K562 (cell line): Measurements from ENCODE around the gene VASH1. TPM values are rescaled to one million over a fixed set of nuclear protein-coding genes. Genes with fewer than 3 reads are reported as not detected.

Source experiments
- ATAC-seq: fragments of 200-7000 bp; cut with Tn5 transposase; 3 replicates; pipeline ENCODE4 v1.9.1; 2020; ENCODE audit warnings: moderate library complexity
- BruUV-seq: library from RNA; stranded (reverse); fragments of 400-500 nt; replicated peaks from 2 replicates; lab custom pipeline; 2021; lab: Mats Ljungman, UMichigan
- CTCF ChIA-PET: fragments of 300-600 bp; formaldehyde crosslinking; extraction: SDS; loops from one replicate; lab custom pipeline; 2021; ENCODE audit warnings: low intra/inter-chr PET ratio; lab: Yijun Ruan, JAX
- POLR2A ChIA-PET: fragments of 300-600, 350-650 bp; sonication (Branson Sonifier 250); formaldehyde crosslinking; extraction: SDS; loops from one replicate; lab custom pipeline; 2021; ENCODE audit warnings: antibody characterized with exemption, inconsistent platforms; lab: Yijun Ruan, JAX
- DNase-seq, 4 experiments: peaks; one replicate each; pipeline versions ENCODE4 v3.0.0 to v3.0.0-alpha.2; 2011 to 2018; ENCODE audit warnings: low spot score in 3 of 4, mixed read lengths in 3 of 4; ENCODE audit errors: extremely low read depth in 1 of 4
- FAIRE-seq: peaks from 2 replicates; lab custom pipeline; 2011; peaks lifted over from hg19 to GRCh38; lab: Jason Lieb, UNC
- H2AFZ ChIP-seq: 2 replicates; pipeline ENCODE4 v1.6.0; 2011; ENCODE audit warnings: low read depth, low read length, control low read depth, inconsistent platforms
- H3K27ac ChIP-seq: fragments of 200-600 bp; 3 replicates; pipeline ENCODE4 v1.8.0; 2011; ENCODE audit warnings: low read depth, mild to moderate bottlenecking, control low read depth, inconsistent platforms, low read length, moderate library complexity, mixed read lengths; ENCODE audit errors: extremely low read depth
- H3K27me3 ChIP-seq, 2 experiments: fragments of 300-600 bp in 1 of 2; 2 replicates in 1 of 2; 3 replicates in 1 of 2; pipeline versions ENCODE4 v1.6.0 to v1.8.0; 2011; ENCODE audit warnings: inconsistent platforms in 2 of 2, low read length in 2 of 2, mild to moderate bottlenecking in 1 of 2, mixed read lengths in 1 of 2, moderate library complexity in 1 of 2; ENCODE audit not compliant: control insufficient read depth in 2 of 2, insufficient read depth in 2 of 2
- H3K36me3 ChIP-seq: fragments of 300-600 bp; 3 replicates; pipeline ENCODE4 v1.8.0; 2011; ENCODE audit warnings: mild to moderate bottlenecking, low read length, inconsistent platforms; ENCODE audit not compliant: control insufficient read depth, insufficient read depth
- H3K4me1 ChIP-seq, 2 experiments: fragments of 200-600 bp in 1 of 2; replicated peaks in 1 of 2; 2 replicates in 1 of 2; 3 replicates in 1 of 2; pipeline versions ENCODE4 v1.5.1 to v1.8.0; 2011; ENCODE audit warnings: inconsistent platforms in 2 of 2, low read length in 2 of 2, mild to moderate bottlenecking in 1 of 2, mixed read lengths in 1 of 2, moderate library complexity in 1 of 2; ENCODE audit not compliant: control insufficient read depth in 2 of 2, insufficient read depth in 2 of 2
- H3K4me2 ChIP-seq: 2 replicates; pipeline ENCODE4 v1.6.1; 2011; ENCODE audit warnings: low read length, control low read depth, inconsistent platforms, mixed read lengths; ENCODE audit not compliant: insufficient read depth
- H3K4me3 ChIP-seq: fragments of 200-600 bp; sonication (generic), shearing (Covaris generic); 2 replicates; pipeline ENCODE4 v1.5.1; 2016; ENCODE audit warnings: control low read depth, inconsistent platforms
- H3K79me2 ChIP-seq: fragments of 200-600 bp; 3 replicates; pipeline ENCODE4 v1.8.0; 2011; ENCODE audit warnings: low read length, inconsistent platforms; ENCODE audit not compliant: control insufficient read depth, insufficient read depth
- H3K9ac ChIP-seq, 2 experiments: 2 replicates each; pipeline versions ENCODE4 v1.6.0 to v1.6.1; 2011; ENCODE audit warnings: low read depth in 2 of 2, low read length in 2 of 2, control low read depth in 1 of 2, inconsistent platforms in 1 of 2, mild to moderate bottlenecking in 1 of 2, mixed read lengths in 1 of 2; ENCODE audit not compliant: insufficient read depth in 1 of 2
- H3K9me1 ChIP-seq: one replicate; pipeline ENCODE4 v1.6.0; 2011; ENCODE audit warnings: inconsistent platforms, mild to moderate bottlenecking, low read length, moderate library complexity; ENCODE audit not compliant: control insufficient read depth, insufficient read depth
- H3K9me3 ChIP-seq: replicated peaks from 2 replicates; pipeline ENCODE4 v1.5.1; 2011; ENCODE audit warnings: low read depth, low read length, inconsistent platforms; ENCODE audit not compliant: control insufficient read depth, insufficient read depth
- H4K20me1 ChIP-seq: replicated peaks from 2 replicates; pipeline ENCODE4 v1.6.1; 2011; ENCODE audit warnings: low read length, inconsistent platforms, mixed read lengths; ENCODE audit not compliant: control insufficient read depth, insufficient read depth
- MED1 ChIP-seq: sonication (generic); formaldehyde crosslinking; IDR thresholded peaks from 2 replicates; pipeline ENCODE4 v1.8.1; 2023; ENCODE audit warnings: missing genetic modification reagents, borderline replicate concordance
- NBN ChIP-seq: fragments of 450-650 bp; IDR thresholded peaks from 2 replicates; pipeline ENCODE4 v1.6.1; 2016; ENCODE audit warnings: low read depth, mild to moderate bottlenecking
- PYGO2 ChIP-seq: fragments of 450-650 bp; IDR thresholded peaks from 2 replicates; pipeline ENCODE4 v1.6.1; 2016; ENCODE audit warnings: mild to moderate bottlenecking, missing genetic modification characterization, moderate library complexity, missing compliant biosample characterization
- SMARCC2 ChIP-seq: fragments of 450-650 bp; IDR thresholded peaks from 2 replicates; pipeline ENCODE4 v1.6.1; 2017; ENCODE audit warnings: antibody characterized with exemption, moderate library complexity, mild to moderate bottlenecking, low read depth
- TAL1 ChIP-seq: fragments of 450-650 bp; IDR thresholded peaks from 2 replicates; pipeline ENCODE4 v1.6.1; 2016; ENCODE audit warnings: mild to moderate bottlenecking
- U2AF2 ChIP-seq: fragments of 200-400 bp; formaldehyde crosslinking; optimal IDR thresholded peaks from 2 replicates; pipeline ENCODE3; 2017; ENCODE audit warnings: low read depth, mild to moderate bottlenecking, low read length
- in situ Hi-C: fragments of 300-500 bp; cut with MboI; formaldehyde crosslinking; loops from 4 replicates; pipeline ENCODE4 v1.15.0; 2018; ENCODE audit warnings: inconsistent platforms, mixed read lengths
- intact Hi-C: fragments of 100-400 bp; cut with micrococcal nuclease; formaldehyde crosslinking; loops from 2 replicates; pipeline ENCODE4 v1.14.2; 2022
- polyA plus RNA-seq, 8 experiments: library from polyadenylated mRNA; depleted of rRNA in 4 of 8; stranded (reverse) in 5 of 8; unstranded in 3 of 8; fragments of >200 nt; fragmentation: Nextera tagmentation in 2 of 8; fragmentation: Illumina TruSeq in 1 of 8; extraction: Ambion mirVana in 2 of 8; extraction: Trizol in 1 of 8; gene quantifications; 2 replicates each; pipeline versions ENCODE4 v1.2.1 to v1.2.3, GENCODE V29; 2011 to 2014; ENCODE audit warnings: inconsistent platforms in 1 of 8, missing spikeins in 1 of 8
- total RNA-seq, 7 experiments: library from RNA; depleted of rRNA in 6 of 7; stranded (reverse); fragments of >200 nt in 6 of 7; fragmentation: Illumina TruSeq in 2 of 7; extraction: Trizol in 2 of 7; gene quantifications; 2 replicates each; pipeline versions ENCODE4 v1.2.1 to v1.2.3, GENCODE V29; 2011 to 2021; ENCODE audit warnings: low replicate concordance in 1 of 7
- TF ChIP-seq, protein P1 (sequence below), 2 experiments: fragments of 450-650 bp; IDR thresholded peaks; 2 replicates each; pipeline ENCODE4 v1.6.1; 2018; ENCODE audit warnings: mild to moderate bottlenecking in 2 of 2, low read depth in 1 of 2; ENCODE audit not compliant: partially characterized antibody in 2 of 2
- TF ChIP-seq, protein P2 (sequence below): fragments of 450-650 bp; IDR thresholded peaks from 2 replicates; pipeline ENCODE4 v1.7.1; 2018; ENCODE audit warnings: mild to moderate bottlenecking, low read depth; ENCODE audit not compliant: partially characterized antibody
- TF ChIP-seq, protein P3 (sequence below): sonication (generic); formaldehyde crosslinking; IDR thresholded peaks from 2 replicates; pipeline ENCODE4 v1.8.1; 2023; ENCODE audit warnings: mild to moderate bottlenecking, missing genetic modification reagents
- TF ChIP-seq, protein P4 (sequence below): fragments of 250-450 bp; sonication (Bioruptor Pico); IDR thresholded peaks from 2 replicates; pipeline ENCODE4 v1.5.0; 2021; ENCODE audit warnings: mild to moderate bottlenecking, moderate library complexity

The VASH1 gene
- total and polyA plus RNA-seq, 9 of the 15 experiments (the other 6 are each of a cell fraction or from before 2014, with no cell fraction given), result 0.01 to 0.43 (median 0.13) TPM; not detected in 1

DNA sequence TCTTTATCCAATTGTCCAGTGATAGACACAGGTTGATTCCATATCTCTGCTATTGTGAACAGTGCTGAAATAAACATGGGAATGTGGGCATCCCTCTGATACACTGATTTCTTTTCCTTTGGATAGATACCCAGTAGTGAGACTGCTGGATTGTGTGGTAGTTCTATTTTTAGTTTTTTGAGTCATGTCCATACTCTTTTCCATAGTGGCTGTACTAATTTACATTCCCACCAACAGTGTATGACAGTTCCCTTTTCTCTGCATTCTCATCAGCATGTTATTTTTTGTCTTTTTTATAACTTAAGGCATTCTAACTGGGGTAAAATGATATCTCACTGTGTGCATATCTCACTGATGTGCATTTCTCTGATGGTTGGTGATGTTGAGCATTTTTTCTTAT lies 24.8 kb upstream of the VASH1 start:
- H3K27ac ChIP-seq, result no peak overlapping the region
- CTCF ChIA-PET, result no interaction called here
- intact Hi-C loops (no loop called here), in situ Hi-C loops (no loop called here)
- no peaks in the 10 kb centered on the region for H3K9me1 ChIP-seq
- H3K36me3 ChIP-seq, result no peaks in the 10 kb centered on the region
- BruUV-seq, result no TSS peak
- ATAC-seq (no peak), FAIRE-seq (no peak), DNase-seq (no peak)
- POLR2A ChIA-PET, result no interaction called here
- H3K27me3 ChIP-seq, result no peaks in the 10 kb centered on the region; a peak in 1 of 5 replicates
- H3K79me2 ChIP-seq, result no peaks in the 10 kb centered on the region
- H3K4me3 ChIP-seq, result no peak overlapping the region
- no peak overlapping the region for H3K4me2 ChIP-seq
- H3K9me3 ChIP-seq, result 0 out of 2 replicates have a peak, but pooled peaks cover 2% of the 10 kb centered on the region
- no peaks in the 10 kb centered on the region for H4K20me1 ChIP-seq
- no peak overlapping the region for H3K9ac ChIP-seq
- H3K4me1 ChIP-seq, result no peaks in the 10 kb centered on the region; a peak in 1 of 5 replicates
- no peak overlapping the region for H2AFZ ChIP-seq
- no peak for TF ChIP-seq PYGO2 (tag)
- no peak for TF ChIP-seq TAL1
- no peak for TF ChIP-seq MED1 (CRISPR knock-in tag)
- TF ChIP-seq, protein P1, sequence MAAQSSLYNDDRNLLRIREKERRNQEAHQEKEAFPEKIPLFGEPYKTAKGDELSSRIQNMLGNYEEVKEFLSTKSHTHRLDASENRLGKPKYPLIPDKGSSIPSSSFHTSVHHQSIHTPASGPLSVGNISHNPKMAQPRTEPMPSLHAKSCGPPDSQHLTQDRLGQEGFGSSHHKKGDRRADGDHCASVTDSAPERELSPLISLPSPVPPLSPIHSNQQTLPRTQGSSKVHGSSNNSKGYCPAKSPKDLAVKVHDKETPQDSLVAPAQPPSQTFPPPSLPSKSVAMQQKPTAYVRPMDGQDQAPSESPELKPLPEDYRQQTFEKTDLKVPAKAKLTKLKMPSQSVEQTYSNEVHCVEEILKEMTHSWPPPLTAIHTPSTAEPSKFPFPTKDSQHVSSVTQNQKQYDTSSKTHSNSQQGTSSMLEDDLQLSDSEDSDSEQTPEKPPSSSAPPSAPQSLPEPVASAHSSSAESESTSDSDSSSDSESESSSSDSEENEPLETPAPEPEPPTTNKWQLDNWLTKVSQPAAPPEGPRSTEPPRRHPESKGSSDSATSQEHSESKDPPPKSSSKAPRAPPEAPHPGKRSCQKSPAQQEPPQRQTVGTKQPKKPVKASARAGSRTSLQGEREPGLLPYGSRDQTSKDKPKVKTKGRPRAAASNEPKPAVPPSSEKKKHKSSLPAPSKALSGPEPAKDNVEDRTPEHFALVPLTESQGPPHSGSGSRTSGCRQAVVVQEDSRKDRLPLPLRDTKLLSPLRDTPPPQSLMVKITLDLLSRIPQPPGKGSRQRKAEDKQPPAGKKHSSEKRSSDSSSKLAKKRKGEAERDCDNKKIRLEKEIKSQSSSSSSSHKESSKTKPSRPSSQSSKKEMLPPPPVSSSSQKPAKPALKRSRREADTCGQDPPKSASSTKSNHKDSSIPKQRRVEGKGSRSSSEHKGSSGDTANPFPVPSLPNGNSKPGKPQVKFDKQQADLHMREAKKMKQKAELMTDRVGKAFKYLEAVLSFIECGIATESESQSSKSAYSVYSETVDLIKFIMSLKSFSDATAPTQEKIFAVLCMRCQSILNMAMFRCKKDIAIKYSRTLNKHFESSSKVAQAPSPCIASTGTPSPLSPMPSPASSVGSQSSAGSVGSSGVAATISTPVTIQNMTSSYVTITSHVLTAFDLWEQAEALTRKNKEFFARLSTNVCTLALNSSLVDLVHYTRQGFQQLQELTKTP (IDR thresholded peaks at IDR 0.05; ENCODE audit: low read depth in 1 of 2, partially characterized antibody in 2 of 2), result no peak
- TF ChIP-seq, protein P2, sequence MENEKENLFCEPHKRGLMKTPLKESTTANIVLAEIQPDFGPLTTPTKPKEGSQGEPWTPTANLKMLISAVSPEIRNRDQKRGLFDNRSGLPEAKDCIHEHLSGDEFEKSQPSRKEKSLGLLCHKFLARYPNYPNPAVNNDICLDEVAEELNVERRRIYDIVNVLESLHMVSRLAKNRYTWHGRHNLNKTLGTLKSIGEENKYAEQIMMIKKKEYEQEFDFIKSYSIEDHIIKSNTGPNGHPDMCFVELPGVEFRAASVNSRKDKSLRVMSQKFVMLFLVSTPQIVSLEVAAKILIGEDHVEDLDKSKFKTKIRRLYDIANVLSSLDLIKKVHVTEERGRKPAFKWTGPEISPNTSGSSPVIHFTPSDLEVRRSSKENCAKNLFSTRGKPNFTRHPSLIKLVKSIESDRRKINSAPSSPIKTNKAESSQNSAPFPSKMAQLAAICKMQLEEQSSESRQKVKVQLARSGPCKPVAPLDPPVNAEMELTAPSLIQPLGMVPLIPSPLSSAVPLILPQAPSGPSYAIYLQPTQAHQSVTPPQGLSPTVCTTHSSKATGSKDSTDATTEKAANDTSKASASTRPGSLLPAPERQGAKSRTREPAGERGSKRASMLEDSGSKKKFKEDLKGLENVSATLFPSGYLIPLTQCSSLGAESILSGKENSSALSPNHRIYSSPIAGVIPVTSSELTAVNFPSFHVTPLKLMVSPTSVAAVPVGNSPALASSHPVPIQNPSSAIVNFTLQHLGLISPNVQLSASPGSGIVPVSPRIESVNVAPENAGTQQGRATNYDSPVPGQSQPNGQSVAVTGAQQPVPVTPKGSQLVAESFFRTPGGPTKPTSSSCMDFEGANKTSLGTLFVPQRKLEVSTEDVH, result no peak
- TF ChIP-seq, protein P3, sequence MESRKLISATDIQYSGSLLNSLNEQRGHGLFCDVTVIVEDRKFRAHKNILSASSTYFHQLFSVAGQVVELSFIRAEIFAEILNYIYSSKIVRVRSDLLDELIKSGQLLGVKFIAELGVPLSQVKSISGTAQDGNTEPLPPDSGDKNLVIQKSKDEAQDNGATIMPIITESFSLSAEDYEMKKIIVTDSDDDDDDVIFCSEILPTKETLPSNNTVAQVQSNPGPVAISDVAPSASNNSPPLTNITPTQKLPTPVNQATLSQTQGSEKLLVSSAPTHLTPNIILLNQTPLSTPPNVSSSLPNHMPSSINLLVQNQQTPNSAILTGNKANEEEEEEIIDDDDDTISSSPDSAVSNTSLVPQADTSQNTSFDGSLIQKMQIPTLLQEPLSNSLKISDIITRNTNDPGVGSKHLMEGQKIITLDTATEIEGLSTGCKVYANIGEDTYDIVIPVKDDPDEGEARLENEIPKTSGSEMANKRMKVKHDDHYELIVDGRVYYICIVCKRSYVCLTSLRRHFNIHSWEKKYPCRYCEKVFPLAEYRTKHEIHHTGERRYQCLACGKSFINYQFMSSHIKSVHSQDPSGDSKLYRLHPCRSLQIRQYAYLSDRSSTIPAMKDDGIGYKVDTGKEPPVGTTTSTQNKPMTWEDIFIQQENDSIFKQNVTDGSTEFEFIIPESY (CRISPR knock-in tag), result no peak
- no peak for TF ChIP-seq SMARCC2
- TF ChIP-seq, protein P4, sequence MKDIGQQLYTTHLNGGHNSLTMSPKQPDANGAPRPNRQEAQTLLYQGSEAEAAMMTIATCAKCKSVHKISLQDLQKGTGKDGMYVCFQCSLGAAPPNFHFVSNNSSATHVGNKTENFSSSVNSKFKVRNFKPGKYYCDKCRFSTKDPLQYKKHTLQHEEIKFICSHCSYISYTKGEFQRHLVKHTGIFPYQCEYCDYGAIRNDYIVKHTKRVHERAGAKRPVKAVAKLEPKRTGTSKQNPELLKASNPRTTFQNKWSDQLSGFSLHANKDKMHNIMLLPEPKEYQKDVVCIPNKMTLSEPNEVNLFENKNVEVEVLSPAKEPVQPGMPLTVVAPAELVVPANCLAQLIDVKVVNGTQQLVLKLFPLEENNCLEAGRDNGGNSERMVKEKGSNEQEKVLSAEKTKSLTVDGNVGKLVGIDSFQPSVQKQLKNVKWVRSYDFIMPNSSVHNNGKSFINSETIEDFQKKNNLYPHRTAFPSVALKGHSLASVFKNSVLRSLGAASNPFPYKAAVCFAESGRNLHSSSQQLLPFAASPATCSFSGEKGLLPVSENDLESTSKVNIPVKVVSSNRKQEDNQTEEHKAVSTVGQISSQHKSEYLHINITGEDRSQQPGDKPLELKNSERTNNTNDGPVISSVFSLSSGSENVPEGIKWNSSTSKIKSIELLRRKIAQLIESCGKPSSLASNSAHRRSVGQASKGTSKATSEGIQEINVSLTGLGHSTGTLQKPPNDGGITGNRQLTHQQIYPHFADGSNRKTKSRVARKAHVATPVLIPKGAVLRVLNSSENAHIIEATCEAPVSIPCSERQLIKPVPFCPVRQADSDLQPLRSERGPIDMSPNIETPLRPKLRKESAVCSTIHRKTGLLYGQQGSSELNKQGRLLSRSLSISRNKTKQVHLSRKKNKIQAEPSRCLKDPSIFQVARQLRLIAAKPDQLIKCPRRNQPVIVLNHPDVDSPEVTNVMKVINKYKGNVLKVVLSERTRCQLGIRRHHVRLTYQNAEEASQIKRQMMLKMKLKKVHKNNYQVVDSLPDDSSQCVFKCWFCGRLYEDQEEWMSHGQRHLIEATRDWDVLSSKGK (CRISPR knock-in tag), result no peak
- TF ChIP-seq NBN, result no peak
- TF ChIP-seq U2AF2, result no peak
